ENCODE measurements around the gene ENGASE.

The ENGASE gene

GRCh38 chr17:79048826-79049755, 25.5 kb upstream of the ENGASE start:
- no CpG with 5 or more reads among the region's 21 CpGs for WGBS (ENCODE audit: extremely low coverage, insufficient coverage, low lambda C conversion rate)

GRCh38 chr17:79049821-79050220, 24.8 kb upstream of the ENGASE start:
- no peak overlapping the region for H2BK15ac ChIP-seq (replicated peaks; ENCODE audit: low read depth)
- H3K27ac ChIP-seq (ENCODE audit: low read depth, low read length), result no peak overlapping the region
- H3K79me1 ChIP-seq (ENCODE audit: low read length), result no peaks in the 10 kb centered on the region
- no peak for DNase-seq
- no peak overlapping the region for H3K23ac ChIP-seq (ENCODE audit: low read length)
- H3K9ac ChIP-seq (ENCODE audit: low read length), result no peak overlapping the region
- H3K4ac ChIP-seq (ENCODE audit: low read depth, low read length), result no peak overlapping the region
- no peak overlapping the region for H4K8ac ChIP-seq (ENCODE audit: low read depth, low read length)
- H3K18ac ChIP-seq (ENCODE audit: low read length), result no peak overlapping the region
- no peak overlapping the region for H3K4me3 ChIP-seq (ENCODE audit: low read length)
- no peaks in the 10 kb centered on the region for H3K79me2 ChIP-seq (ENCODE audit: control insufficient read depth, insufficient read depth, low read length)
- no peak overlapping the region for H2AK5ac ChIP-seq (ENCODE audit: low read length)
- H4K5ac ChIP-seq (ENCODE audit: low read length), result no peak overlapping the region
- H3K27me3 ChIP-seq (ENCODE audit: insufficient read depth, low read length, poor library complexity), result no peaks in the 10 kb centered on the region
- no peak overlapping the region for H3K4me2 ChIP-seq (ENCODE audit: low read length)
- no peak overlapping the region for H2BK5ac ChIP-seq (ENCODE audit: low read length)
- no CpG with 5 or more reads among the region's 11 CpGs for WGBS (ENCODE audit: extremely low coverage, insufficient coverage, low lambda C conversion rate)
- H2BK120ac ChIP-seq (ENCODE audit: low read depth, low read length), result no peak overlapping the region
- H3K56ac ChIP-seq (ENCODE audit: low read length), result no peak overlapping the region
- no peaks in the 10 kb centered on the region for H3K4me1 ChIP-seq (ENCODE audit: control insufficient read depth, low read depth, low read length)
- no peaks in the 10 kb centered on the region for H3K36me3 ChIP-seq (ENCODE audit: control insufficient read depth, insufficient read depth, low read length)

More at GRCh38 chr17:79048826-79049755, 25.5 kb upstream of the ENGASE start:
- Histone ChIP-seq H3K56ac (ENCODE audit: low read length) (no peak overlapping the region), H3K36me3 (ENCODE audit: control insufficient read depth, insufficient read depth, low read length) (no peaks in the 10 kb centered on the region), H3K9ac (ENCODE audit: low read length) (no peak overlapping the region), H3K27me3 (ENCODE audit: insufficient read depth, low read length, poor library complexity) (no peaks in the 10 kb centered on the region), H3K18ac (ENCODE audit: low read length) (no peak overlapping the region), H3K4me2 (ENCODE audit: low read length) (no peak overlapping the region), H2BK5ac (ENCODE audit: low read length) (no peak overlapping the region), H3K4ac (ENCODE audit: low read depth, low read length) (no peak overlapping the region), H4K8ac (ENCODE audit: low read depth, low read length) (no peak overlapping the region), H2BK15ac (replicated peaks; ENCODE audit: low read depth) (no peak overlapping the region), H3K79me2 (ENCODE audit: control insufficient read depth, insufficient read depth, low read length) (no peaks in the 10 kb centered on the region), H3K23ac (ENCODE audit: low read length) (no peak overlapping the region), H2BK120ac (ENCODE audit: low read depth, low read length) (no peak overlapping the region), H3K79me1 (ENCODE audit: low read length) (no peaks in the 10 kb centered on the region), H3K4me1 (ENCODE audit: control insufficient read depth, low read depth, low read length) (no peaks in the 10 kb centered on the region), H2AK5ac (ENCODE audit: low read length) (no peak overlapping the region), H3K4me3 (ENCODE audit: low read length) (no peak overlapping the region), H4K5ac (ENCODE audit: low read length) (no peak overlapping the region), H3K27ac (ENCODE audit: low read depth, low read length) (no peak overlapping the region)
- no peak for DNase-seq

DNA sequence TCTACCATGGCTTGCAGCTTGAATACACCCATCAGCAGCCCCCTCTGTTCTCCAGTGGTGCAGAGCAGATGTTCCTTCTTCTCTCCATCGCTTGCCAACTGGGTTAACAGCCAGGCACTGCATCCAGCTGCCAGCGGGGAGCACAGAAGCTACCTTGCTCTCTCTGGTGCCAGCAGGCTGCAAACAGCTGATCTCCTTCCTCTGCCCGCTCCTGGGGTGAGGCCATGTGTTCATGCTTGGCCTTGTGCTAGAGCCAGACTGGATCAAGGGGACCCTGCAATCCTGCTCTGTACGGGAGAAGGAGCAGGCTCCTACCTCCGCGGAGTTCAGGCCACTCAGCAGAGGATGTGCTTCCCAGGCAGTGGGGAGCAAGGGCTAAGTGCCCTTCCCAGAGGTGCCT, 24.1 kb upstream of the ENGASE start:
- no peak overlapping the region for H3K4ac ChIP-seq (ENCODE audit: low read depth, low read length)
- H2BK5ac ChIP-seq (ENCODE audit: low read length), result no peak overlapping the region
- no peak overlapping the region for H3K56ac ChIP-seq (ENCODE audit: low read length)
- no CpG with 5 or more reads among the region's 6 CpGs for WGBS (ENCODE audit: extremely low coverage, insufficient coverage, low lambda C conversion rate)
- no peak overlapping the region for H2BK120ac ChIP-seq (ENCODE audit: low read depth, low read length)
- no peak overlapping the region for H2BK15ac ChIP-seq (replicated peaks; ENCODE audit: low read depth)
- H3K4me3 ChIP-seq (ENCODE audit: low read length), result no peak overlapping the region
- H3K79me2 ChIP-seq (ENCODE audit: control insufficient read depth, insufficient read depth, low read length), result no peaks in the 10 kb centered on the region
- no peak overlapping the region for H3K18ac ChIP-seq (ENCODE audit: low read length)
- no peak overlapping the region for H3K27ac ChIP-seq (ENCODE audit: low read depth, low read length)
- H4K5ac ChIP-seq (ENCODE audit: low read length), result no peak overlapping the region
- H3K23ac ChIP-seq (ENCODE audit: low read length), result no peak overlapping the region
- no peaks in the 10 kb centered on the region for H3K36me3 ChIP-seq (ENCODE audit: control insufficient read depth, insufficient read depth, low read length)
- H3K9ac ChIP-seq (ENCODE audit: low read length), result no peak overlapping the region
- no peak overlapping the region for H3K4me2 ChIP-seq (ENCODE audit: low read length)
- H2AK5ac ChIP-seq (ENCODE audit: low read length), result no peak overlapping the region
- DNase-seq, result no peak
- no peaks in the 10 kb centered on the region for H3K79me1 ChIP-seq (ENCODE audit: low read length)
- no peaks in the 10 kb centered on the region for H3K4me1 ChIP-seq (ENCODE audit: control insufficient read depth, low read depth, low read length)
- no peak overlapping the region for H4K8ac ChIP-seq (ENCODE audit: low read depth, low read length)
- H3K27me3 ChIP-seq (ENCODE audit: insufficient read depth, low read length, poor library complexity), result no peaks in the 10 kb centered on the region

DNA sequence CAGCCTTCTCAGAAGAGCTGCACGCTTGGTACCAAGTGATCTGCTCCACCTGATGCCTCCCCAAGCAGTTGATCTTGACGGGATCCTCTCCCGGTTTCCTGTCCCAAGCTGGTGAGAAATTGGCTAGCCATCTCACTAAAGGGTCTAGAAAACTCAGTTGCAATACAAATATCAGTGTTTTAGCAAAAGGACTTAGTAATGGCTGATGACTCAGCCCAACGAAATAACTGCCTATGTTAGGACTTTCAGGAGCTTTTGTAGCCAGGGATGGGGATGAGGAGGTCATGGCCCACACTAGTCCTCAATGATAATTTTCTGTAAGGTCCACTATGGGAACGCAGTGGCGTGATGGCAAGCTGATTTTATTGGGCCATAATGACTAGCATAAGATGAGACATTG, 23.3 kb upstream of the ENGASE start:
- Histone ChIP-seq H3K4me1 (ENCODE audit: control insufficient read depth, low read depth, low read length) (no peaks in the 10 kb centered on the region), H4K8ac (ENCODE audit: low read depth, low read length) (no peak overlapping the region), H2BK15ac (replicated peaks; ENCODE audit: low read depth) (no peak overlapping the region), H3K4ac (ENCODE audit: low read depth, low read length) (no peak overlapping the region), H3K27ac (ENCODE audit: low read depth, low read length) (no peak overlapping the region), H3K56ac (ENCODE audit: low read length) (no peak overlapping the region), H4K5ac (ENCODE audit: low read length) (no peak overlapping the region), H3K23ac (ENCODE audit: low read length) (no peak overlapping the region), H3K18ac (ENCODE audit: low read length) (no peak overlapping the region), H3K36me3 (ENCODE audit: control insufficient read depth, insufficient read depth, low read length) (no peaks in the 10 kb centered on the region), H2BK5ac (ENCODE audit: low read length) (no peak overlapping the region), H2BK120ac (ENCODE audit: low read depth, low read length) (no peak overlapping the region), H3K27me3 (ENCODE audit: insufficient read depth, low read length, poor library complexity) (no peaks in the 10 kb centered on the region), H2AK5ac (ENCODE audit: low read length) (no peak overlapping the region), H3K79me2 (ENCODE audit: control insufficient read depth, insufficient read depth, low read length) (no peaks in the 10 kb centered on the region), H3K9ac (ENCODE audit: low read length) (no peak overlapping the region), H3K4me3 (ENCODE audit: low read length) (no peak overlapping the region), H3K4me2 (ENCODE audit: low read length) (no peak overlapping the region), H3K79me1 (ENCODE audit: low read length) (no peaks in the 10 kb centered on the region)
- DNase-seq, result no peak
- whole genome bisulfite sequencing (ENCODE audit: extremely low coverage, insufficient coverage, low lambda C conversion rate), result no CpG with 5 or more reads among the region's 6 CpGs

DNA sequence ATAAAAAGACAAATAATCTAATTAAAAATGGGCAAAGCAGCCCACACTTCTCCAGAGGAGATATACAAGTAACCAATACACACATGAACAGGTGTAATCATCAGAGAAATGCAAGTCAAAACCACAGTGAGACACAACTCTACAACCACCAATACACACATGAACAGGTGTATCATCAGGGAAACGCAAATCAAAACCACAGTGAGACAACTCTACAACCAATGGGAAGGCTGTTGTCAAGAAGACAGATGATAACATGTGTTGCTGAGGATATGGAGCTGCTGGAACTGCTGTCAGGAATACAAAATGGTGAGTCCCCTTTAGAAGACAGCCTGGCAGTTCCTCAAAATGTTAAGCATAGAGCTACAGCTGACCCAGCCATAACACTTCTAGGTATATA, 22.5 kb upstream of the ENGASE start:
- no peak overlapping the region for H3K4me3 ChIP-seq (ENCODE audit: low read length)
- no CpG with 5 or more reads among the region's 1 CpG for WGBS (ENCODE audit: extremely low coverage, insufficient coverage, low lambda C conversion rate)
- no peaks in the 10 kb centered on the region for H3K79me2 ChIP-seq (ENCODE audit: control insufficient read depth, insufficient read depth, low read length)
- no peak overlapping the region for H2AK5ac ChIP-seq (ENCODE audit: low read length)
- no peak overlapping the region for H2BK120ac ChIP-seq (ENCODE audit: low read depth, low read length)
- no peak overlapping the region for H3K23ac ChIP-seq (ENCODE audit: low read length)
- H2BK5ac ChIP-seq (ENCODE audit: low read length), result no peak overlapping the region
- no peaks in the 10 kb centered on the region for H3K27me3 ChIP-seq (ENCODE audit: insufficient read depth, low read length, poor library complexity)
- H3K9ac ChIP-seq (ENCODE audit: low read length), result no peak overlapping the region
- no peak overlapping the region for H3K4ac ChIP-seq (ENCODE audit: low read depth, low read length)
- no peak overlapping the region for H3K18ac ChIP-seq (ENCODE audit: low read length)
- H3K36me3 ChIP-seq (ENCODE audit: control insufficient read depth, insufficient read depth, low read length), result no peaks in the 10 kb centered on the region
- no peaks in the 10 kb centered on the region for H3K79me1 ChIP-seq (ENCODE audit: low read length)
- H4K8ac ChIP-seq (ENCODE audit: low read depth, low read length), result no peak overlapping the region
- no peak overlapping the region for H3K56ac ChIP-seq (ENCODE audit: low read length)
- H4K5ac ChIP-seq (ENCODE audit: low read length), result no peak overlapping the region
- no peak overlapping the region for H2BK15ac ChIP-seq (replicated peaks; ENCODE audit: low read depth)
- no peaks in the 10 kb centered on the region for H3K4me1 ChIP-seq (ENCODE audit: control insufficient read depth, low read depth, low read length)
- no peak overlapping the region for H3K27ac ChIP-seq (ENCODE audit: low read depth, low read length)
- no peak for DNase-seq
- H3K4me2 ChIP-seq (ENCODE audit: low read length), result no peak overlapping the region

Measured in mesendoderm (in vitro differentiated cells).